Lung (tissue), 12 donors: Measurements from ENCODE around the gene ZNF236. TPM values are rescaled to one million over a fixed set of nuclear protein-coding genes. Genes with fewer than 3 reads are reported as not detected.

Experiments used
- ATAC-seq: fragments of 200-7000 bp; cut with Tn5 transposase; one replicate; pipeline ENCODE4 v1.9.1; 2020; ENCODE audit warnings: moderate number of reproducible peaks; ENCODE audit not compliant: insufficient read depth, low FRiP score
- DNase-seq, 3 donors: peaks; one replicate each; pipeline ENCODE4 v3.0.0-alpha.2; 2013 to 2017
- H3K27ac ChIP-seq, 2 donors: one replicate each; pipeline ENCODE4 v1.5.1; 2013; ENCODE audit warnings: mild to moderate bottlenecking in 2 of 2, moderate library complexity in 2 of 2, control low read depth in 1 of 2, inconsistent platforms in 1 of 2, low read depth in 1 of 2, low read length in 1 of 2
- H3K27me3 ChIP-seq, 3 donors: one replicate each; pipeline ENCODE4 v1.5.1; 2013; ENCODE audit warnings: low read length in 2 of 3; ENCODE audit not compliant: control insufficient read depth in 3 of 3, insufficient read depth in 3 of 3
- H3K36me3 ChIP-seq, 4 donors: one replicate each; pipeline ENCODE4 v1.5.1; 2013; ENCODE audit warnings: low read length in 4 of 4, mild to moderate bottlenecking in 1 of 4, moderate library complexity in 1 of 4; ENCODE audit not compliant: control insufficient read depth in 4 of 4, insufficient read depth in 4 of 4
- H3K4me1 ChIP-seq, 5 donors: one replicate each; pipeline ENCODE4 v1.5.1; 2013; ENCODE audit warnings: low read length in 5 of 5, mild to moderate bottlenecking in 2 of 5, moderate library complexity in 1 of 5; ENCODE audit not compliant: control insufficient read depth in 5 of 5, insufficient read depth in 5 of 5
- H3K4me3 ChIP-seq: one replicate; pipeline ENCODE4 v1.5.1; 2013; ENCODE audit warnings: mild to moderate bottlenecking, control low read depth, moderate library complexity
- H3K9ac ChIP-seq, 2 donors: one replicate each; pipeline ENCODE4 v1.5.1; 2013; ENCODE audit warnings: low read length in 2 of 2, control low read depth in 1 of 2; ENCODE audit not compliant: insufficient read depth in 1 of 2
- H3K9me3 ChIP-seq, 4 donors: one replicate each; pipeline ENCODE4 v1.5.1; 2013; ENCODE audit warnings: low read length in 3 of 4, mild to moderate bottlenecking in 1 of 4, moderate library complexity in 1 of 4; ENCODE audit not compliant: control insufficient read depth in 4 of 4, insufficient read depth in 3 of 4
- CTCF ChIP-seq: IDR thresholded peaks from 2 replicates; pipeline ENCODE4 v1.5.1; 2012; ENCODE audit warnings: mild to moderate bottlenecking; ENCODE audit errors: control extremely low read depth, extremely low read depth
- WGBS, 2 donors: extraction: QIAGEN DNeasy Blood & Tissue Kit; methylation state at CpG; one replicate each; pipeline ENCODE4 v1.1.7; 2013; 5-methylcytosine and 5-hydroxymethylcytosine counted together
- polyA plus RNA-seq, 2 donors: library from polyadenylated mRNA; stranded (reverse); fragments of 200-250 nt; gene quantifications; one replicate each; pipeline ENCODE4 v1.2.1, GENCODE V29; 2013
- total RNA-seq, 2 donors: library from RNA; depleted of rRNA in 1 of 2; stranded (reverse); fragments of >200 nt in 1 of 2; gene quantifications; one replicate each; pipeline ENCODE4 v1.2.1, GENCODE V29; 2014 to 2021
- donor health status: control.
- donor health status: control.
- donor health status: Bipolar disorder and iron deficiency.
- donor health status: healthy.
- donor health status: DM: yes; HTN: yes; CAD: no.

ZNF236 gene
- total and polyA plus RNA-seq, 4 donors = 2.4 to 23.1 (median 8.8) TPM

- ATAC-seq (no peak), DNase-seq (no peak)
- Histone ChIP-seq H3K4me3 (no peak overlapping the region), H3K27me3 (no peaks in the 10 kb centered on the region), H3K4me1 (peaks cover 0 to 7% (median 1%) of the 10 kb centered on the region in 5 donors), H3K9me3 (no peaks in the 10 kb centered on the region), H3K9ac (no peak overlapping the region), H3K36me3 (peaks cover 0 to 7% (median 4%) of the 10 kb centered on the region in 4 donors), H3K27ac (no peak overlapping the region)
- WGBS, 2 donors = 90 to 98% methylated on average over 1 of the region's 1 CpG
- TF ChIP-seq CTCF = no peak
Measured at GRCh38 chr18:76850112-76850511, 27.8 kb downstream of the ZNF236 start.

- TF ChIP-seq CTCF = no peak
- ATAC-seq (no peak), DNase-seq (no peak)
- H3K9me3 ChIP-seq = no peaks in the 10 kb centered on the region
- H3K27me3 ChIP-seq = no peaks in the 10 kb centered on the region
- WGBS, 2 donors = 93 to 96% methylated on average over 4 of the region's 4 CpGs
- H3K4me3 ChIP-seq = no peak overlapping the region
- H3K9ac ChIP-seq = no peak overlapping the region
- no peaks in the 10 kb centered on the region for H3K4me1 ChIP-seq
- peaks cover 0 to 11% (median 9%) of the 10 kb centered on the region in 4 donors for H3K36me3 ChIP-seq
- no peak overlapping the region for H3K27ac ChIP-seq
Measured at GRCh38 chr18:76855594-76855993, 33.2 kb downstream of the ZNF236 start.

- ATAC-seq = no peak
- H3K27me3 ChIP-seq = no peaks in the 10 kb centered on the region
- DNase-seq = no peak
- no peak for TF ChIP-seq CTCF
- H3K9ac ChIP-seq = no peak overlapping the region
- no peak overlapping the region for H3K4me3 ChIP-seq
- H3K4me1 ChIP-seq = no peaks in the 10 kb centered on the region
- H3K27ac ChIP-seq = no peak overlapping the region
- no peaks in the 10 kb centered on the region for H3K9me3 ChIP-seq
- WGBS, 2 donors = 85 to 93% methylated on average over 4 of the region's 4 CpGs
- H3K36me3 ChIP-seq = peaks cover 10 to 22% (median 13%) of the 10 kb centered on the region in 4 donors
Measured at GRCh38 chr18:76857476-76857875, 35.1 kb downstream of the ZNF236 start.
